ENCODE results near the gene CRHBP.

DNA sequence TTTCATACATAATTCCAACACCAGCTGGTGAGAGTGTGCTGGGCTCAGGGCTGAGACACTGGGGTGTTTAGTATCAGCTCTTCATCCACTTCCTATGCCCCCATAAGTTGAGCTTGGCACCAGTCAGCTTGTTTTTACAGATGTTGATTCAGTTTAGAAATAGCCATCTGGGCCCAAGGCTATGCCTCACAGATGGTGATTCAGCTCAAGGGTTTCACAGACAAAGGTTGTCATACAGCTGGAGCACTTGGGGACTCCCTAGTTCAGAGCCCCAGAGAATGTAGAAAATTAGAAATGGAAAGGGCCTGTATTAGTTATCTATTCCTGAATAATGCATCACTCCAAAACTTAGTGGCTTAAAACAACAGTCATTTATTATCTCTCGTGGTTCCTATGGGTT is 10.3 kb upstream of the CRHBP start:
- TF ChIP-seq CTCF (IDR thresholded peaks at IDR 0.05) = no peak
- TF ChIP-seq POLR2A (IDR thresholded peaks at IDR 0.05) = no peak

Measured in uterus (tissue), 2 donors.